H9 (cell line): ENCODE measurements around the gene MTMR12. TPM values are rescaled to one million over a fixed set of nuclear protein-coding genes. Genes with fewer than 3 reads are reported as not detected.
A peak's percentile ranks its signal among the peaks of the same experiment; 100 is the strongest.

Experiments
- DNase-seq: peaks from one replicate; pipeline ENCODE4 v3.0.0-alpha.2; 2017
- H2AFZ ChIP-seq: one replicate; pipeline ENCODE4 v1.6.1; 2013; ENCODE audit warnings: mild to moderate bottlenecking, low read length, control low read depth, moderate library complexity
- H2AK5ac ChIP-seq: 2 replicates; pipeline ENCODE4 v1.6.1; 2013; ENCODE audit warnings: low read length, control low read depth, mixed read lengths; ENCODE audit not compliant: insufficient read length
- H2BK120ac ChIP-seq: one replicate; pipeline ENCODE4 v1.6.1; 2013; ENCODE audit warnings: low read depth, mild to moderate bottlenecking, low read length, control low read depth, inconsistent platforms; ENCODE audit not compliant: poor library complexity, severe bottlenecking
- H2BK12ac ChIP-seq: 2 replicates; pipeline ENCODE4 v1.6.1; 2013; ENCODE audit warnings: low read length, control low read depth, mixed read lengths, low read depth; ENCODE audit not compliant: insufficient read length
- H2BK15ac ChIP-seq: 2 replicates; pipeline ENCODE4 v1.6.1; 2013; ENCODE audit warnings: low read depth, low read length, control low read depth
- H2BK20ac ChIP-seq: one replicate; pipeline ENCODE4 v1.6.1; 2013; ENCODE audit warnings: low read depth, mild to moderate bottlenecking, low read length, control low read depth, inconsistent platforms; ENCODE audit not compliant: poor library complexity, severe bottlenecking
- H2BK5ac ChIP-seq: 2 replicates; pipeline ENCODE4 v1.6.1; 2013; ENCODE audit warnings: low read length, control low read depth, mixed read lengths; ENCODE audit not compliant: insufficient read length
- H3K14ac ChIP-seq: 2 replicates; pipeline ENCODE4 v1.6.1; 2013; ENCODE audit warnings: low read length, control low read depth; ENCODE audit not compliant: insufficient read depth
- H3K18ac ChIP-seq: 2 replicates; pipeline ENCODE4 v1.6.1; 2013; ENCODE audit warnings: low read depth, mild to moderate bottlenecking, mixed read lengths, low read length, control low read depth; ENCODE audit not compliant: insufficient read length
- H3K23ac ChIP-seq: 2 replicates; pipeline ENCODE4 v1.6.1; 2013; ENCODE audit warnings: low read length, control low read depth, mixed read lengths, low read depth; ENCODE audit not compliant: insufficient read length
- H3K23me2 ChIP-seq: 2 replicates; pipeline ENCODE4 v1.6.1; 2013; ENCODE audit warnings: low read depth, mild to moderate bottlenecking, mixed read lengths, low read length, control low read depth; ENCODE audit not compliant: insufficient read length, poor library complexity, severe bottlenecking
- H3K27ac ChIP-seq: 2 replicates; pipeline ENCODE4 v1.5.1; 2013; ENCODE audit warnings: low read length, control low read depth, mixed read lengths, low read depth; ENCODE audit not compliant: insufficient read length
- H3K27me3 ChIP-seq: 2 replicates; pipeline ENCODE4 v1.6.1; 2013; ENCODE audit warnings: low read length, control low read depth, inconsistent platforms; ENCODE audit not compliant: insufficient read depth
- H3K4ac ChIP-seq: 2 replicates; pipeline ENCODE4 v1.6.1; 2013; ENCODE audit warnings: low read depth, mild to moderate bottlenecking, control low read depth, inconsistent platforms, low read length, moderate library complexity
- H3K4me1 ChIP-seq: 2 replicates; pipeline ENCODE4 v1.6.1; 2013; ENCODE audit warnings: low read length, control low read depth, inconsistent platforms; ENCODE audit not compliant: insufficient read depth
- H3K4me2 ChIP-seq: 2 replicates; pipeline ENCODE4 v1.6.1; 2013; ENCODE audit warnings: low read length, control low read depth, mixed read lengths; ENCODE audit not compliant: insufficient read length, insufficient read depth
- H3K56ac ChIP-seq: 2 replicates; pipeline ENCODE4 v1.6.1; 2013; ENCODE audit warnings: low read depth, mild to moderate bottlenecking, mixed read lengths, low read length, control low read depth; ENCODE audit not compliant: insufficient read length
- H3K79me1 ChIP-seq: 2 replicates; pipeline ENCODE4 v1.6.1; 2013; ENCODE audit warnings: low read depth, mild to moderate bottlenecking, moderate library complexity, low read length, control low read depth, inconsistent platforms; ENCODE audit not compliant: insufficient read depth, poor library complexity, severe bottlenecking
- H3K79me2 ChIP-seq: 2 replicates; pipeline ENCODE4 v1.6.1; 2013; ENCODE audit warnings: low read length, control low read depth, inconsistent platforms; ENCODE audit not compliant: insufficient read depth
- H3K9ac ChIP-seq: 2 replicates; pipeline ENCODE4 v1.6.1; 2013; ENCODE audit warnings: low read length, control low read depth, mixed read lengths; ENCODE audit not compliant: insufficient read length; ENCODE audit errors: extremely low read depth
- H3K9me3 ChIP-seq: one replicate; pipeline ENCODE4 v1.6.1; 2013; ENCODE audit warnings: low read depth, low read length, inconsistent platforms; ENCODE audit not compliant: control insufficient read depth
- H3T11ph ChIP-seq: one replicate; pipeline ENCODE4 v1.6.1; 2013; ENCODE audit warnings: mild to moderate bottlenecking, low read length, control low read depth, inconsistent platforms
- H4K20me1 ChIP-seq: one replicate; pipeline ENCODE4 v1.6.1; 2013; ENCODE audit not compliant: control insufficient read depth, insufficient read length, insufficient read depth
- H4K5ac ChIP-seq: 2 replicates; pipeline ENCODE4 v1.6.1; 2013; ENCODE audit warnings: low read depth, mild to moderate bottlenecking, mixed read lengths, low read length, control low read depth; ENCODE audit not compliant: insufficient read length
- H4K8ac ChIP-seq: replicated peaks from 2 replicates; pipeline ENCODE4 v1.6.1; 2013; ENCODE audit warnings: low read length, control low read depth, mixed read lengths, low read depth; ENCODE audit not compliant: insufficient read length
- H4K91ac ChIP-seq: 2 replicates; pipeline ENCODE4 v1.6.1; 2013; ENCODE audit warnings: low read depth, mild to moderate bottlenecking, moderate library complexity, mixed read lengths, low read length, control low read depth; ENCODE audit not compliant: insufficient read length
- H3K27ac Mint-ChIP-seq, 3 experiments: 2 replicates in 2 of 3; 3 replicates in 1 of 3; pipeline ENCODE4 v1.8.0; 2020 to 2021; ENCODE audit warnings: mixed read lengths in 3 of 3, mild to moderate bottlenecking in 1 of 3, moderate library complexity in 1 of 3
- H3K27me3 Mint-ChIP-seq: 2 replicates; pipeline ENCODE4 v1.8.0; 2021; ENCODE audit warnings: low read depth, mild to moderate bottlenecking, moderate library complexity, mixed read lengths
- H3K36me3 Mint-ChIP-seq, 3 experiments: 2 replicates in 2 of 3; 3 replicates in 1 of 3; pipeline ENCODE4 v1.8.0; 2020 to 2021; ENCODE audit warnings: low read depth in 3 of 3, mixed read lengths in 3 of 3; ENCODE audit not compliant: insufficient read depth in 1 of 3
- H3K4me1 Mint-ChIP-seq, 2 experiments: 2 replicates each; pipeline ENCODE4 v1.8.0; 2020; ENCODE audit warnings: mixed read lengths in 2 of 2
- H3K4me3 Mint-ChIP-seq, 2 experiments: 2 replicates in 1 of 2; 3 replicates in 1 of 2; pipeline ENCODE4 v1.8.0; 2020 to 2021; ENCODE audit warnings: mild to moderate bottlenecking in 2 of 2, mixed read lengths in 2 of 2, moderate library complexity in 1 of 2
- H3K9me3 Mint-ChIP-seq, 2 experiments: 2 replicates in 1 of 2; 3 replicates in 1 of 2; pipeline ENCODE4 v1.8.0; 2020; ENCODE audit warnings: mild to moderate bottlenecking in 2 of 2, mixed read lengths in 2 of 2, moderate library complexity in 1 of 2
- CTCF ChIP-seq: fragments of 200-600 bp; sonication (generic); conservative IDR thresholded peaks from 3 replicates; pipeline ENCODE4 v1.8.0; 2021; ENCODE audit warnings: antibody characterized with exemption, mild to moderate bottlenecking
- WGBS: extraction: QIAGEN DNeasy Blood & Tissue Kit; methylation state at CpG from one replicate; pipeline ENCODE4 v1.1.7; 2013; ENCODE audit warnings: missing lambda C conversion rate, low lambda C conversion rate, mixed read lengths; ENCODE audit not compliant: insufficient read length; ENCODE audit errors: extremely low coverage; 5-methylcytosine and 5-hydroxymethylcytosine counted together
- total RNA-seq: library from RNA; stranded (reverse); gene quantifications from 2 replicates; pipeline ENCODE4 v1.2.1, GENCODE V29; 2021

The MTMR12 gene
- total RNA-seq, 1 experiment from 2014 or later: 39.3 TPM

- H2AK5ac ChIP-seq: no peak overlapping the region
- no peaks in the 10 kb centered on the region; the same call in 1 of the 2 replicates for H3K27me3 Mint-ChIP-seq
- no peak for DNase-seq
- H3K23me2 ChIP-seq: no peaks in the 10 kb centered on the region
- H2BK120ac ChIP-seq: no peak overlapping the region
- no peaks in the 10 kb centered on the region for H4K20me1 ChIP-seq
- WGBS: no CpG with 5 or more reads among the region's 6 CpGs
- H3K9me3 Mint-ChIP-seq: no peaks in the 10 kb centered on the region; a peak in 1 of 5 replicates
- no peak overlapping the region for H3K18ac ChIP-seq
- H3K9ac ChIP-seq: no peak overlapping the region
- no peak overlapping the region for H2BK15ac ChIP-seq
- H3K4ac ChIP-seq: no peak overlapping the region
- H3K27ac ChIP-seq: no peak overlapping the region
- H3K4me1 Mint-ChIP-seq: peaks cover 6 to 8% of the 10 kb centered on the region in 2 experiments
- H3K4me1 ChIP-seq: no peaks in the 10 kb centered on the region
- no peak overlapping the region for H3K56ac ChIP-seq
- TF ChIP-seq CTCF: no peak
- H3K79me2 ChIP-seq: no peaks in the 10 kb centered on the region
- H3T11ph ChIP-seq: no peak overlapping the region
- no peak overlapping the region for H3K14ac ChIP-seq
- H2BK20ac ChIP-seq: no peak overlapping the region
- peaks cover 56 to 90% (median 81%) of the 10 kb centered on the region in 3 experiments for H3K36me3 Mint-ChIP-seq
- no peaks in the 10 kb centered on the region for H3K9me3 ChIP-seq
- H3K4me2 ChIP-seq: no peak overlapping the region
- no peaks in the 10 kb centered on the region for H3K27me3 ChIP-seq
- H3K4me3 Mint-ChIP-seq: no peak overlapping the region
- no peak overlapping the region for H4K91ac ChIP-seq
- H4K8ac ChIP-seq: no peak overlapping the region
- no peaks in the 10 kb centered on the region for H3K79me1 ChIP-seq
- H3K27ac Mint-ChIP-seq: peak overlapping the region in 2 of 3 experiments; percentile 30 to 73; a peak in 2 of 7 replicates
- H2BK12ac ChIP-seq: no peak overlapping the region
- no peak overlapping the region for H2BK5ac ChIP-seq
- no peak overlapping the region for H4K5ac ChIP-seq
- H3K23ac ChIP-seq: no peak overlapping the region
- H2AFZ ChIP-seq: no peak overlapping the region
These were observed 46.8 kb downstream of the MTMR12 start for GRCh38 chr5:32265902-32266301.
